ENCODE measurements around the gene ROBO2.

The ROBO2 gene

DNA sequence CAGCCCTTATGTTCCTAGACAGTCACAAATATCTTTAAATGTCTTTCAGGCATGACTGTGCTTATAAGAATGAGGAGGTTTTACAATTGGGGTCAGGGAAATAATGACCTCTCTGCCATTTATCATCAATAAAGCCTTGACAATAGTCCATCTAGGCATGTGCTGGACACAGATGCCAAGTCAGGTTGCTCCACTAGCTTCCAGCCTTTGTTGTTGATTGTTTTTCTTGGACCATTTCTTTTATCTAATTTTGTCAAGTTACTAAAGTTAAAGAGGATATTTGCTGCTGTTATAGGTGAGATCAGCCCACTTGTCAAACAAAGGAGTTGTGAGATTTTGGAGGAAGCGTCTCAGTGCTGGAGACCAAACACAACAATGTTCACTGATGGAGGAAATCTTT, 628.0 kb downstream of the ROBO2 start:
- no peak overlapping the region for H3K4me3 ChIP-seq (ENCODE audit: low read depth, low read length)
- no peak overlapping the region for H3K27ac ChIP-seq
- no peaks in the 10 kb centered on the region for H3K27me3 ChIP-seq (ENCODE audit: control insufficient read depth, insufficient read depth, low read length)
- TF ChIP-seq, protein P1, sequence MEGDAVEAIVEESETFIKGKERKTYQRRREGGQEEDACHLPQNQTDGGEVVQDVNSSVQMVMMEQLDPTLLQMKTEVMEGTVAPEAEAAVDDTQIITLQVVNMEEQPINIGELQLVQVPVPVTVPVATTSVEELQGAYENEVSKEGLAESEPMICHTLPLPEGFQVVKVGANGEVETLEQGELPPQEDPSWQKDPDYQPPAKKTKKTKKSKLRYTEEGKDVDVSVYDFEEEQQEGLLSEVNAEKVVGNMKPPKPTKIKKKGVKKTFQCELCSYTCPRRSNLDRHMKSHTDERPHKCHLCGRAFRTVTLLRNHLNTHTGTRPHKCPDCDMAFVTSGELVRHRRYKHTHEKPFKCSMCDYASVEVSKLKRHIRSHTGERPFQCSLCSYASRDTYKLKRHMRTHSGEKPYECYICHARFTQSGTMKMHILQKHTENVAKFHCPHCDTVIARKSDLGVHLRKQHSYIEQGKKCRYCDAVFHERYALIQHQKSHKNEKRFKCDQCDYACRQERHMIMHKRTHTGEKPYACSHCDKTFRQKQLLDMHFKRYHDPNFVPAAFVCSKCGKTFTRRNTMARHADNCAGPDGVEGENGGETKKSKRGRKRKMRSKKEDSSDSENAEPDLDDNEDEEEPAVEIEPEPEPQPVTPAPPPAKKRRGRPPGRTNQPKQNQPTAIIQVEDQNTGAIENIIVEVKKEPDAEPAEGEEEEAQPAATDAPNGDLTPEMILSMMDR (IDR thresholded peaks at IDR 0.05): no peak
- no peaks in the 10 kb centered on the region for H3K9me3 ChIP-seq (ENCODE audit: control insufficient read depth, low read length)
- H3K36me3 ChIP-seq (ENCODE audit: control insufficient read depth, insufficient read depth, low read length): no peaks in the 10 kb centered on the region
- H3K4me2 ChIP-seq (ENCODE audit: low read length): no peak overlapping the region
- H3K79me2 ChIP-seq: no peaks in the 10 kb centered on the region
- no peak overlapping the region for H3K9ac ChIP-seq
- no peak overlapping the region for H2AFZ ChIP-seq
- no peaks in the 10 kb centered on the region for H3K4me1 ChIP-seq

DNA sequence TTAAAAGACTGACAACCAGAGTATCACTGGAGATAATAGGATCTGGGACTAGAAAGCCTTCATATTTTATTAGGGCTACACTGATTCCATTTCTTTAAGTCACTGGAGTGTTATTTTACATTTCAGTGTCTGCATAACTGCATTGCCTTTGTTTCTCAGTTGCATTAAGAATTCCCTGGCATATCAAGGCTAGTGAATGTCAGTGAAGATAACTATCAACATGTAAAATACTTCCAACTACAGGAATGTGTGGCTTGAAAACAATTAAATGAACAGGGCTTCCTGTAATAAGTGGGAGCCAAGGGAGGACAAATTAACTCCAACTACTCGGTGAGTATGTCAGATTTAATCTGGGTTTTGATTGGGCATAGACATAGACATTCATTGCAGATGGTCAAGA, 628.5 kb downstream of the ROBO2 start:
- H3K4me2 ChIP-seq (ENCODE audit: low read length): no peak overlapping the region
- TF ChIP-seq, protein P1 (IDR thresholded peaks at IDR 0.05): no peak
- no peaks in the 10 kb centered on the region for H3K36me3 ChIP-seq (ENCODE audit: control insufficient read depth, insufficient read depth, low read length)
- no peaks in the 10 kb centered on the region for H3K27me3 ChIP-seq (ENCODE audit: control insufficient read depth, insufficient read depth, low read length)
- no peaks in the 10 kb centered on the region for H3K79me2 ChIP-seq
- H3K9me3 ChIP-seq (ENCODE audit: control insufficient read depth, low read length): no peaks in the 10 kb centered on the region
- no peak overlapping the region for H3K27ac ChIP-seq
- H3K4me3 ChIP-seq (ENCODE audit: low read depth, low read length): no peak overlapping the region
- H2AFZ ChIP-seq: no peak overlapping the region
- H3K4me1 ChIP-seq: no peaks in the 10 kb centered on the region
- no peak overlapping the region for H3K9ac ChIP-seq

DNA sequence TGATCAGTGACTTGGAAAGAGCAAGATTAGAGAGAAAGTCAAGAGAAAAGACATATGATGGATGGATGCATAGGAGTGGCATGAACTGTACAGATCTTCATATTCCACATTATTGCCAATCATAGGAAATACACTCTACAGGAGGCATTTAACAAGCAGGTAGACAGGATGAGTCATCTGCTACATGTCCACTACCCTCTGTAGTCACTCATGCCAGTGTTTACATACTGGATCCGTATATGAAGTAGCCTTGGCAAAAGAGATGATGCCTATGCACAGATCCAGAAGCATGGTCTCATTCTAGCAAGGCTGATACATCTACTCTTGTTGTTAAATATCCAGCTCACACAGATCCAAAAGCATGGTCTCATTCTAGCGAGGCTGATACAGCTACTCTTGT, 632.1 kb downstream of the ROBO2 start:
- no peaks in the 10 kb centered on the region for H3K79me2 ChIP-seq
- no peaks in the 10 kb centered on the region for H3K36me3 ChIP-seq (ENCODE audit: control insufficient read depth, insufficient read depth, low read length)
- H3K4me1 ChIP-seq: no peaks in the 10 kb centered on the region
- no peak overlapping the region for H3K4me3 ChIP-seq (ENCODE audit: low read depth, low read length)
- H3K9me3 ChIP-seq (ENCODE audit: control insufficient read depth, low read length): no peaks in the 10 kb centered on the region
- no peaks in the 10 kb centered on the region for H3K27me3 ChIP-seq (ENCODE audit: control insufficient read depth, insufficient read depth, low read length)
- no peak overlapping the region for H2AFZ ChIP-seq
- H3K27ac ChIP-seq: no peak overlapping the region
- no peak overlapping the region for H3K9ac ChIP-seq
- H3K4me2 ChIP-seq (ENCODE audit: low read length): no peak overlapping the region
- TF ChIP-seq, protein P1 (IDR thresholded peaks at IDR 0.05): no peak

DNA sequence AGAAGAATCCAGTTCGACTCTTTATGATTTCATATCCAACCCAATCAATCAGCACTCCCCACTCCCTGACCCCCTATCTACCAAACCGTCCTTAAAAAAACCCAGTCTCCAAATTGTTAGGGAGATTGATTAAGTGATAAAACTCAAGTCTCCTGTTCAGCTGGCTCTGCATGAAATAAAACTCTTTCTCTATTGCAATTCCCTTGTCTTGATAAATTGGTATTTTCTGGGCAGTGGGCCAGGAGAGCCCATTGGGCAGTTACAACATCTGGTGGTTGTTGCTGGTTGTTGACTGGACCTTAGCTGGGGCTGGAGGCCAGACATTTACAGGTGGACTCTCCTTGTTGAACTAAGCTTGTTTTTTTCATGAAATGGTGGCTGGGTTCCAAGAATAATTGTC, 642.3 kb downstream of the ROBO2 start:
- H3K9me3 ChIP-seq (ENCODE audit: control insufficient read depth, low read length): no peaks in the 10 kb centered on the region
- no peaks in the 10 kb centered on the region for H3K27me3 ChIP-seq (ENCODE audit: control insufficient read depth, insufficient read depth, low read length)
- no peak overlapping the region for H3K4me2 ChIP-seq (ENCODE audit: low read length)
- no peaks in the 10 kb centered on the region for H3K36me3 ChIP-seq (ENCODE audit: control insufficient read depth, insufficient read depth, low read length)
- no peak overlapping the region for H3K9ac ChIP-seq
- no peaks in the 10 kb centered on the region for H3K4me1 ChIP-seq
- no peaks in the 10 kb centered on the region for H3K79me2 ChIP-seq
- TF ChIP-seq, protein P1 (IDR thresholded peaks at IDR 0.05): no peak
- no peak overlapping the region for H3K4me3 ChIP-seq (ENCODE audit: low read depth, low read length)
- no peak overlapping the region for H3K27ac ChIP-seq
- no peak overlapping the region for H2AFZ ChIP-seq

DNA sequence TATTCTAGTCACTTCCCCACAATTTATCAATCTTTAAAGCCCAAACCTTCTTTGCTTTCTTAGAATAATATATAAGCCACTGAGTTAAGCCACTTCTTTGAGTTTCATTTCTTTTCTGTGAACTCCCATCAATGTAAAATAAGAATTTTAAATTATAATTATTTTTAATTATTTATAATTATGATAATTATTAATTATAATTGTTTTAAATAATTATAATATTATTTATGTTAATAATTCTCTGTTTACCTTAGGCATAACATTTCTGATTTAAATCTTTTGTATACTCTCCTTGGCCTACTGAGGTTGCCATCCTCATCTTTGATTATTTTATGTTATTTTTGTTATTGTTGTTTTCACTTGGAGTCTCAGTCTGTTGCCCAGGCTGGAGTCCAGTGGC, 644.2 kb downstream of the ROBO2 start:
- no peak overlapping the region for H3K4me3 ChIP-seq (ENCODE audit: low read depth, low read length)
- no peaks in the 10 kb centered on the region for H3K9me3 ChIP-seq (ENCODE audit: control insufficient read depth, low read length)
- H3K27ac ChIP-seq: no peak overlapping the region
- TF ChIP-seq, protein P1 (IDR thresholded peaks at IDR 0.05): no peak
- H3K27me3 ChIP-seq (ENCODE audit: control insufficient read depth, insufficient read depth, low read length): no peaks in the 10 kb centered on the region
- H2AFZ ChIP-seq: no peak overlapping the region
- no peak overlapping the region for H3K4me2 ChIP-seq (ENCODE audit: low read length)
- no peak overlapping the region for H3K9ac ChIP-seq
- no peaks in the 10 kb centered on the region for H3K79me2 ChIP-seq
- no peaks in the 10 kb centered on the region for H3K4me1 ChIP-seq
- no peaks in the 10 kb centered on the region for H3K36me3 ChIP-seq (ENCODE audit: control insufficient read depth, insufficient read depth, low read length)
